ENCODE results near the gene SMOC1. TPM values are rescaled to one million over a fixed set of nuclear protein-coding genes. Genes with fewer than 3 reads are reported as not detected.

The SMOC1 gene
- total RNA-seq, 1 experiment from 2014 or later, result 22.9 TPM

GRCh38 chr14:70045310-70045709 is 166.1 kb downstream of the SMOC1 start:
- TF ChIP-seq CTCF (IDR thresholded peaks at IDR 0.05; ENCODE audit: unreplicated experiment), result no peak
- H3K27me3 Mint-ChIP-seq (ENCODE audit: insufficient read depth, unreplicated experiment), result peaks cover 13% of the 10 kb centered on the region
- DNase-seq (ENCODE audit: unreplicated experiment), result no peak
- intact Hi-C loops (cut with micrococcal nuclease), result no loop called here
- H3K27ac Mint-ChIP-seq (ENCODE audit: low read depth, unreplicated experiment), result no peak overlapping the region
- POLR2A ChIA-PET, result no interaction called here
- CTCF ChIA-PET, result interaction anchor here (0.6 to 4.4 kb wide), 18 partner anchors 8 to 663 kb away, joined by 3 to 32 read pairs (median 4); no protein-coding TSS in a partner anchor
- H3K36me3 Mint-ChIP-seq (ENCODE audit: insufficient read depth, unreplicated experiment), result peaks cover 5% of the 10 kb centered on the region
- BruUV-seq (replicated peaks), result no TSS peak
- H3K4me1 Mint-ChIP-seq (ENCODE audit: insufficient read depth, unreplicated experiment), result peaks cover 13% of the 10 kb centered on the region
- no peaks in the 10 kb centered on the region for H3K9me3 Mint-ChIP-seq (ENCODE audit: unreplicated experiment)
- no peak overlapping the region for H3K4me3 Mint-ChIP-seq (ENCODE audit: unreplicated experiment)

GRCh38 chr14:70045844-70046535 is 166.8 kb downstream of the SMOC1 start:
- H3K9me3 Mint-ChIP-seq (ENCODE audit: unreplicated experiment), result no peaks in the 10 kb centered on the region
- CTCF ChIA-PET, result interaction anchor here (0.6 to 4.4 kb wide), 22 partner anchors 11 to 772 kb away, joined by 3 to 32 read pairs (median 4); no protein-coding TSS in a partner anchor
- TF ChIP-seq CTCF (IDR thresholded peaks at IDR 0.05; ENCODE audit: unreplicated experiment), result peak; percentile 88
- H3K4me1 Mint-ChIP-seq (ENCODE audit: insufficient read depth, unreplicated experiment), result peaks cover 13% of the 10 kb centered on the region
- intact Hi-C loops (cut with micrococcal nuclease), result loop anchor here (1.0 to 2.0 kb wide), 2 partner anchors 28 to 273 kb away; no protein-coding TSS in a partner anchor
- peaks cover 5% of the 10 kb centered on the region for H3K36me3 Mint-ChIP-seq (ENCODE audit: insufficient read depth, unreplicated experiment)
- POLR2A ChIA-PET, result no interaction called here
- H3K27ac Mint-ChIP-seq (ENCODE audit: low read depth, unreplicated experiment), result no peak overlapping the region
- BruUV-seq (replicated peaks), result no TSS peak
- DNase-seq (ENCODE audit: unreplicated experiment), result peak; percentile 68
- peaks cover 13% of the 10 kb centered on the region for H3K27me3 Mint-ChIP-seq (ENCODE audit: insufficient read depth, unreplicated experiment)
- no peak overlapping the region for H3K4me3 Mint-ChIP-seq (ENCODE audit: unreplicated experiment)

GRCh38 chr14:70047598-70048312 is 168.5 kb downstream of the SMOC1 start:
- no peak overlapping the region for H3K4me3 Mint-ChIP-seq (ENCODE audit: unreplicated experiment)
- CTCF ChIA-PET, result interaction anchor here (0.6 to 4.4 kb wide), 13 partner anchors 9 to 770 kb away, joined by 3 to 32 read pairs (median 4); no protein-coding TSS in a partner anchor
- H3K27ac Mint-ChIP-seq (ENCODE audit: low read depth, unreplicated experiment), result no peak overlapping the region
- intact Hi-C loops (cut with micrococcal nuclease), result loop anchor here (2.0 kb wide), 1 partner anchor 271 kb away; no protein-coding TSS in a partner anchor
- POLR2A ChIA-PET, result interaction anchor here (0.6 to 0.7 kb wide), 3 partner anchors 17 to 29 kb away, joined by 3 read pairs; no protein-coding TSS in a partner anchor
- H3K27me3 Mint-ChIP-seq (ENCODE audit: insufficient read depth, unreplicated experiment), result peaks cover 7% of the 10 kb centered on the region
- peaks cover 4% of the 10 kb centered on the region for H3K36me3 Mint-ChIP-seq (ENCODE audit: insufficient read depth, unreplicated experiment)
- no peaks in the 10 kb centered on the region for H3K9me3 Mint-ChIP-seq (ENCODE audit: unreplicated experiment)
- BruUV-seq (replicated peaks), result no TSS peak
- peaks cover 13% of the 10 kb centered on the region for H3K4me1 Mint-ChIP-seq (ENCODE audit: insufficient read depth, unreplicated experiment)
- no peak for TF ChIP-seq CTCF (IDR thresholded peaks at IDR 0.05; ENCODE audit: unreplicated experiment)
- no peak for DNase-seq (ENCODE audit: unreplicated experiment)

GRCh38 chr14:70048313-70048654 is 169.1 kb downstream of the SMOC1 start:
- intact Hi-C loops (cut with micrococcal nuclease), result no loop called here
- no peak overlapping the region for H3K4me3 Mint-ChIP-seq (ENCODE audit: unreplicated experiment)

More at GRCh38 chr14:70048313-70048654, 169.1 kb downstream of the SMOC1 start:
- H3K4me1 Mint-ChIP-seq (ENCODE audit: insufficient read depth, unreplicated experiment), result peaks cover 13% of the 10 kb centered on the region
- H3K27me3 Mint-ChIP-seq (ENCODE audit: insufficient read depth, unreplicated experiment), result peaks cover 2% of the 10 kb centered on the region
- TF ChIP-seq CTCF (IDR thresholded peaks at IDR 0.05; ENCODE audit: unreplicated experiment), result no peak
- no peak for DNase-seq (ENCODE audit: unreplicated experiment)
- H3K9me3 Mint-ChIP-seq (ENCODE audit: unreplicated experiment), result no peaks in the 10 kb centered on the region
- no TSS peak for BruUV-seq (replicated peaks)
- no peak overlapping the region for H3K27ac Mint-ChIP-seq (ENCODE audit: low read depth, unreplicated experiment)
- H3K36me3 Mint-ChIP-seq (ENCODE audit: insufficient read depth, unreplicated experiment), result no peaks in the 10 kb centered on the region
- ChIA-PET POLR2A (no interaction called here), CTCF (interaction anchor here (0.8 to 4.2 kb wide), 6 partner anchors 8 to 230 kb away, joined by 3 to 20 read pairs (median 5); no protein-coding TSS in a partner anchor)
